GM10266 (cell line): ENCODE measurements around the gene DMRT3.

Experiments used
- DNase-seq: peaks from one replicate; pipeline ENCODE4 v3.0.0; 2012; ENCODE audit errors: extremely low spot score
- CTCF ChIP-seq: IDR thresholded peaks from 2 replicates; pipeline ENCODE4 v1.5.1; 2012; ENCODE audit warnings: mild to moderate bottlenecking, low read depth; ENCODE audit not compliant: control insufficient read depth, insufficient read depth; ENCODE audit errors: missing control alignments

Gene DMRT3

DNA sequence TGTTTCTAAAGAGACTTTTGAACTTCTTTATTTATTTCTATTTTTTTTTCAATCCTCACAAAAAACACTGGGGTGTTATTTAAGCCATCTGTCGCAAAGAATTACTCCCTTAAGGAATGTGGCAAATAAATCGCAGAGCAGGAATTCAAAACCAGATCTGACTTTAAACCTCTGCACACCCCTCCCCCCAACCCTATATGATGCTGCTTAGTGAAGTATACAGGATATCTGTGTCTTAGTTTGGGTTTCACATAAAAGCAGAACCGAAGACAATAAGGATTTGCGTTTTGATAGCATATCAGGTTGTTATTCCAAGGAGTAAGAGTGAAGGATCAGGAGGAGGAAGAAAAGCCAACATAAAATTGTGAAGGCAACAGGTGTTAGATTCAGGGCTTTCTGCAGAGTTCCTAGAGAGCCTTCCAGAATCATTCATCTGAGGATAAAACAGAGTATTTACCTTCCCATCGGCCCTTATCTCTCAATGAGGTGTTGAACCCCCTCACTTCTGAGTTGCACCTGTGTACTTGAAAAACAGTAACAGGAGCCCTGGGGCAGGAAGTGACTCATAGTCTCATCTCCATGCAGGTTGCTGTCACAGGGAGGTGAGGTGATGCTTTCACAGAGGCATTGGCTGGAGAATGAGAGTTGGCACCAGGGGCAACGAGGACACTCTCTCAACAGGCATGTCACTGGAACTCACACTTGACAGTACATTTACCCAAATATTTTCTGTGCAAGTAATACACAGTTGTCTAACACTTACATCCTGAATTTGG, 33.5 kb upstream of the DMRT3 start:
- DNase-seq = no peak
- no peak for TF ChIP-seq CTCF

- TF ChIP-seq CTCF = no peak
- no peak for DNase-seq
Measured at GRCh38 chr9:947985-948384, 28.5 kb upstream of the DMRT3 start.

GRCh38 chr9:948497-948896, 28.0 kb upstream of the DMRT3 start:
- TF ChIP-seq CTCF = no peak
- no peak for DNase-seq

- DNase-seq = no peak
- no peak for TF ChIP-seq CTCF
Measured at GRCh38 chr9:950139-950538, 26.3 kb upstream of the DMRT3 start.

DNA sequence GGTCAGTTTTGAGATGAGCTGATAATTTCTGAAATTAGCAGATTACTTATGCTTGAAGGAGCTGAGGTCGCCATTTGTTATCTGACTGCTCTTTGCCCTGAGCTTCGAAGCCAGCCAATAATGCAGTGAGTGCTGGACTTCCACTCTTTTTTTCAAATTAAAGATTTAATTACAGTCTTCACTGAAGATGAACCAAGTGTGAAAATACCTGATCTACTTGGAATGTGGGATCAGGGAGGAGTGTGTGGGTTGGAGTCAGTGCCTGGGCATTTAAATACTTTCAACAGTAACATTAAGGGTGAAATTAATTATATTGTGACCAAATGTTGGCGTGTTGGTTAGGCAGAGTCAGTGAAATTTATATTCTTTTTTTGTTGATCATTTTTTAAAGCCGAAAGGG, 23.9 kb upstream of the DMRT3 start:
- no peak for TF ChIP-seq CTCF
- DNase-seq = no peak

DNA sequence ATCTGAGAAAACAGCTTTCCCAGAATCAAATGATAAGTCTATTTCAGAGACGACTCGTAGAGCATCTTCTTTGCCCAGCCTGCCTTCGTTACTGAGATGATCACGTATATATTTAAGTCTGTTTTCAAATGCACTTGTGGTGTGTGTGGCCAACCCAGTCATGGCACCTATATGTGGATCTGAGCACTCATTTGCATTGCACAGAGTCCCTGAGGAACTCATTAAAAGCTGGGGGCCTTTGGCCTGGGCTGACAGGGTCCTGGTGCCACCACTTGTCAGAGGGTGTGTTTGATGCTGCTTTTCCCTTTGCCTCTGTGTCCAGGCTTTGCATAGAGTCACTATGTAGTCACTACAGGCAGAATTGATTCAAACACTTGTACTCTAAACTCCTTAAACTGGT, 17.4 kb upstream of the DMRT3 start:
- DNase-seq = no peak
- no peak for TF ChIP-seq CTCF

DNA sequence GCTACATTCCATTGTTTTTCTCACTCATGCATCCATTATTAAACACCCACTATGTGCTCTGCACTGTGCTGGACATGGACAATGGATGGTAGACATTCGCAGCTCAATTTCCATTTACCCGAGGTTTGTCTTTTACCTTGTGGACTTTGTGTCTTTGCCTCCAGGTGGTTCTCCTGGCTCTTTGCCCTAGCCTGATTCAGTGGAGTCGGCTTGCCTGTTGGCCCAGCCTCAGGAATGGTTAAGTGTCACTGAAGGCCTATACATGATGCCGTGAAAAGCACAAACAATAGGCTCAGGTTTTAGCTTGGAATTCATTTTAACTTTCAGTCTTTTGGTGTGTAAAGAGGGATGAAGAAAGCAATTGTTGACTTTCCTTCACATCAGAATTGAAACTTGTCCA, 16.5 kb upstream of the DMRT3 start:
- TF ChIP-seq CTCF = no peak
- no peak for DNase-seq
